ENCODE results near the gene ZSCAN5A. TPM values are rescaled to one million over a fixed set of nuclear protein-coding genes. Genes with fewer than 3 reads are reported as not detected.

The ZSCAN5A gene
- total RNA-seq, 1 donor from 2014 or later, result 16.7 TPM

GRCh38 chr19:56193981-56194640 lies 120.5 kb downstream of the ZSCAN5A start:
- Histone ChIP-seq H3K4me3 (no peak overlapping the region), H3K36me3 (no peaks in the 10 kb centered on the region), H3K9me3 (replicated peaks) (no peaks in the 10 kb centered on the region), H3K4me1 (no peaks in the 10 kb centered on the region), H3K27me3 (ENCODE audit: low read depth) (peaks cover 5% of the 10 kb centered on the region), H3K27ac (replicated peaks) (no peak overlapping the region)
- intact Hi-C loops (cut with micrococcal nuclease), result no loop called here
- no peak for DNase-seq
- TF ChIP-seq CTCF (IDR thresholded peaks at IDR 0.05; ENCODE audit: borderline replicate concordance), result no peak

GRCh38 chr19:56191711-56192110 lies 122.9 kb downstream of the ZSCAN5A start:
- no peak for DNase-seq
- Histone ChIP-seq H3K27ac (replicated peaks) (no peak overlapping the region), H3K9me3 (replicated peaks) (no peaks in the 10 kb centered on the region), H3K36me3 (no peaks in the 10 kb centered on the region), H3K4me1 (no peaks in the 10 kb centered on the region), H3K27me3 (ENCODE audit: low read depth) (peaks cover 11% of the 10 kb centered on the region), H3K4me3 (no peak overlapping the region)
- intact Hi-C loops (cut with micrococcal nuclease), result no loop called here
- no peak for TF ChIP-seq CTCF (IDR thresholded peaks at IDR 0.05; ENCODE audit: borderline replicate concordance)

- TF ChIP-seq CTCF (IDR thresholded peaks at IDR 0.05; ENCODE audit: borderline replicate concordance), result no peak
- H3K4me3 ChIP-seq, result no peak overlapping the region
- DNase-seq, result no peak
- no peaks in the 10 kb centered on the region for H3K9me3 ChIP-seq (replicated peaks)
- peaks cover 17% of the 10 kb centered on the region for H3K27me3 ChIP-seq (ENCODE audit: low read depth)
- no peaks in the 10 kb centered on the region for H3K36me3 ChIP-seq
- no peaks in the 10 kb centered on the region for H3K4me1 ChIP-seq
- H3K27ac ChIP-seq (replicated peaks), result no peak overlapping the region
- intact Hi-C loops (cut with micrococcal nuclease), result no loop called here
Measured at GRCh38 chr19:56191115-56191514, 123.5 kb downstream of the ZSCAN5A start.

GRCh38 chr19:56189785-56190184 lies 124.9 kb downstream of the ZSCAN5A start:
- intact Hi-C loops (cut with micrococcal nuclease), result no loop called here
- H3K36me3 ChIP-seq, result no peaks in the 10 kb centered on the region

GRCh38 chr19:56177564-56178243 lies 136.9 kb downstream of the ZSCAN5A start:
- DNase-seq, result no peak
- H3K9me3 ChIP-seq (replicated peaks), result no peaks in the 10 kb centered on the region
- H3K27ac ChIP-seq (replicated peaks), result no peak overlapping the region
- intact Hi-C loops (cut with micrococcal nuclease), result no loop called here
- H3K4me3 ChIP-seq, result no peak overlapping the region
- H3K4me1 ChIP-seq, result no peaks in the 10 kb centered on the region
- TF ChIP-seq CTCF (IDR thresholded peaks at IDR 0.05; ENCODE audit: borderline replicate concordance), result no peak
- H3K27me3 ChIP-seq (ENCODE audit: low read depth), result peaks cover 73% of the 10 kb centered on the region
- no peaks in the 10 kb centered on the region for H3K36me3 ChIP-seq

More at GRCh38 chr19:56189785-56190184, 124.9 kb downstream of the ZSCAN5A start:
- no peak for TF ChIP-seq CTCF (IDR thresholded peaks at IDR 0.05; ENCODE audit: borderline replicate concordance)
- no peak for DNase-seq
- H3K4me1 ChIP-seq, result no peaks in the 10 kb centered on the region
- H3K27ac ChIP-seq (replicated peaks), result no peak overlapping the region
- H3K4me3 ChIP-seq, result no peak overlapping the region
- peaks cover 21% of the 10 kb centered on the region for H3K27me3 ChIP-seq (ENCODE audit: low read depth)
- no peaks in the 10 kb centered on the region for H3K9me3 ChIP-seq (replicated peaks)

Data from left ventricle myocardium inferior (tissue), 1 donor.